Medulla oblongata (tissue), 1 donor: ENCODE measurements around the gene INTS1.

ENCODE experiments used
- DNase-seq: peaks from one replicate; pipeline ENCODE4 v3.0.0-alpha.2; 2015; ENCODE audit errors: extremely low spot score

INTS1 gene

DNA sequence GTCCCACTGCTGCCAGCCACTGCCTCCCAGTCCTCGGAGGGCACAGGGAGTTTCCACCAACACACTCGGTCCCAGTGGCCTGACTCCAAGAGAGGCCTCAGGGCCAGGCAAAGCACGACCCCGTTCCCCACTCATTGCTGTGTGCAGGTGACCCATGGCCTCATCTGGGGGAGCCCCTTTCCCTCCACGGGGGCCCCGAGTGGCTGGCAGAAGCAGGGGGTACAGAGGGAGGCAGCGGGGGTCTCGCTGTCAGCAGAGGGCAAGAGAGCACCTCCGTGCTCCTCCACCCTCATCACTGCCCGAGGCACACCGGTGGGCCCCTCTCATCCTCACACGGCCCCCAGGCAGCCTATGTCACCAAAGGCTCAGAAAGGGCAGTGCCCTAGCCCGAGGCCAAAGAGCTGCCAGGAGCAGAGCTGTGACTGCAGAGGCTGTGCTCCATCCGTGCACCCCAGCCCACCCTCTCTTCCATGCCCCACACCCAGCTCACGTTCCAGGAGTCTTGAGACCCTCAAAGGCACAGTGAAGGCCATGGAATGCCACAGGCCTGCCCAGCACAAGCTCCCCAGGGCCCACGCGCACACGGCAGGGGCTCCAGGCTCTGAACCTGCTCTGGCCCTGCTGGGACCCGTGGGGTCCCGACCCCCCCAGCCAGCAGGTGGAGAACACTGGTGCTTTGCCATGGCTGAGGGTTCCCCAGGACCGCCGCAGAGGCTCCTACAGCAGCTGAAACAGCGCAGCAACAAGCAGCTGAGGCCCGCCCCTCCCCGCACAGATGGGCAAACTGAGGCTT, 70.9 kb downstream of the INTS1 start:
- DNase-seq = no peak

DNA sequence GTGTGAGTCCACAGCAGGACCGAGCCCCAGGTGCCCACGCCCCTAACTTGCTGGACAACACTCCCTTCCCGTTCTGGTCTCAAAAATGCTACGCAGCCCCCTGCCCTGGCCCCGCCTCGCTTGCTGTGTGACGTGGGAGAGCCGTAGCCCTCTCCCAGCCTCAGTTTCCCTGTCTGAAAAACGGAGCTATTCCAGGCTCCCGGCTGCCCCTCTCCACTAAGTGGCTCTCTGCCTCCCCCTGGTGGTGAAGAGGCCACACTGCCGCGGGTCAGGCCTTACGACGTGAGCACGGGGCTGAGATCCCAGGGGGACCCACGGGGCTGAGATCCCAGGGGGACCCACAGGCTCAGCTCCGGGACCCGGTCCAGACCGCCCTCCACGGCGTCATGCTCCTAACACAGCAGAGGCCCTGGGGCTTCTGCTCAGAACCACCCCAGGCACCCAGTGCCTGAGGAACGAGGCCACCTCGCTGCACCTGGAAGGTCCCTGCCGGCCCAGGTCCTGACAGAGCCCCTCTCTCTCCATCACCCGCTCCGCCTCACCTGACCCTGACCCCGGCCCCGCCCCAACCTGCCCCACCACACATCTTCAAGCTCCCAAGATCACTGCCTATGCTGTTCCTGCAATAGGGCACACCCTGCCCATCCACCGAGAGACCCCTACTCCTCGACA, 71.6 kb downstream of the INTS1 start:
- peak; percentile 69 for DNase-seq

- DNase-seq = no peak
Observed at GRCh38 chr7:1431634-1432380, 72.4 kb downstream of the INTS1 start.

DNA sequence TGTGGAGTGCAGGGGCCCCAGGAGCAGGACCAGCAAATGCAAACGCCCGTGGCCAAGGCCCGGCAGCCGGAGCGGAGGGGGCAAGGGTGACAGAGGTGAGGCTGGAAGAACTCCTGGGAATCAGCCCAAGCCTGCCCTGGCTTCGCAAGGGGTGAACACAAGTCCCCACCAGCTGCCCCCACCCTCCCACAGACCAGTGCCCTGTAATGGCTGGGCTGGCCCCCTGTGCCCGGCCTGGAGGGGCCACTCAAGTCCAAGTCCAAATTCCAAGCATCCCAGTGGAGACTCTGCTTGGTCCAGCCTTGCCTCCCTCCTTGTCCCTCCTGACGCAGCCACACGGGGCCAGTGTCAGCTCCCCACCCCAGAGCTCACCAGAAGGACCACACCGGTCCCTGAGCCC, 73.0 kb downstream of the INTS1 start:
- DNase-seq = no peak

DNA sequence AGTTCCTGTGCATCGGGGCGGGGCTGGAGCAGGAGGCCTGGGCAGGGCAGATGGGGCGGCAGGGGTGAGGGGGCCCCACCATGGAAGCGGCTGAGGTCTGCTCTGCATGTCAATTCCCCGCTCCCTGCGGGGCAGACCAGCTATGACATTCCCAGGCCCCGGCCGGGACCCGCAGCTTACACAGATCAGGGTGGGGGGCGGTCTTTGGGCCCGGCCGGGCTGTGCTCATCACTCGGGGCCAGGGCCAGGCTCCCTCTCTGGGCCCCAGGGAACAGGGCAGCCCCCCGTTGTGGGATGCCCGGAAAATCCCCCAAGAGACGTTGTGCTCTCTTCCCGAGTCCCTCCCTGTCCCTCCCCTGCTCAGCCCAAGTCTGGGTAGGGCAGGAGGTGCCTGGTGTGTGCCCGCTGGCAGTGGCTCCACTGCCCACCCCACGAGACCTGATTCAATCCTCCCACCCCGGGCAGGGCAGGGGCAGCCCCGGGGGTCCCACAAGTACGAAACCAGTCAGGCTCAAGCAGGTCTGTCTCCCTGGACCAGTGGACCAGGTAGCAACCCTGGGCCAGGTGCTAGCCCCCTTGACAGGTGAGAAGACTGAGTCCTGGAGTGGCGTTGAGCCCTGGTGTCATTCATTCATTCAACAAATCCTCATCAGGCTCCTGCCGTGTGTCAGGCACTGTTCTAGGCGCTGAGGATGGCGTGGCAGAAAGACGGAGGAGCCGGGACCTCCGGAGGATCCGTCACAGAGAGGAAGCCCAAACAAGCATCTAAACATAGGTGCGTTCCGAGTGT, 73.9 kb downstream of the INTS1 start:
- no peak for DNase-seq

GRCh38 chr7:1428941-1429501, 75.2 kb downstream of the INTS1 start:
- no peak for DNase-seq

DNA sequence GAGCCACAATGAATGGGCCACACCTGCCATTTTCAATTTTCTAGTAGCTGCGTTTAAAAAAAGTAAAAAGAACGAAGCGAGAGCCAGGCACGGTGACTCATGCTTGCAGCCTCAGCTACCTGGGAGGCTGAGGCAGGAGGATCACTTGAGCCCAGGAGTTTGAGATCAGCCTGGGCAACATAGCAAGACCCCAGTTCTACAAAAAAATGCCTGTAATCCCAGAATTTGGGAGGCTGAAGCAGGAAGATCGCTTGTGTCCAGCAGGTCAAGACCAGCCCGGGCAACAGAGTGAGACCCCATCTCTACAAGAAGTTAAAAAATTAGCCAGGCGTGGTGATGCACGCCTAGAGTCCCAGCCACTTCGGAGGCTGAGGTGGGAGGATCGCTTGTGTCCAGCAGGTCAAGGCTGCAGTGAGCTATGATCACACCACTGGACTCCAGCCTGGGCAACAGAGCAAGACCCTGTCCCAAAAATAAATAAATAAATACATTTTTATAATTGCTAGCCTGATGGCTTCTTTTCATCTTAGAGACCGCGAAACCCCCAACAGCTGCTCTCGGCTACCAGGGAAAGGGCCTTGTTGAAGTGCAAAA, 77.0 kb downstream of the INTS1 start:
- no peak for DNase-seq

- DNase-seq = no peak
Observed at GRCh38 chr7:1426474-1426873, 77.7 kb downstream of the INTS1 start.

- no peak for DNase-seq
Observed at GRCh38 chr7:1425292-1426136, 78.7 kb downstream of the INTS1 start.

DNA sequence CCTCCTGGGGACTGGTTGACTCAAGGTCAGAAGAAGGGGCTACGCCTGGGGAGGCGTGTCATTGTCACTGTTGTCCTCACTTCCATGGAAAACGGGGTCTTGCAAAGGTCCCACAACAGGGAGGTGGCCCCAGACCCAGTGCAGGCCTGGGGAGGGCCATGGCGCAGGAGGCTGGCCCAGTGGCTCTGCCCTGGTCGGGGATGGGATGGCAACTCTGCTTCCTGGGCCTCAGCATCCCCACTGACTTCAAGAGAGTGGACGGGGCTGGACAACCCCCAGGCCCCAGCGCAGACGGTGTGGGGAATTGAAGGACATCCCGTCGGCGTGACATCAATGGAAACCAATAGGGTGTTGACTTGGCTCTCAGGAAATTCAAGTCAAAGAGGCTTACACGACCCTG, 80.1 kb downstream of the INTS1 start:
- no peak for DNase-seq

DNA sequence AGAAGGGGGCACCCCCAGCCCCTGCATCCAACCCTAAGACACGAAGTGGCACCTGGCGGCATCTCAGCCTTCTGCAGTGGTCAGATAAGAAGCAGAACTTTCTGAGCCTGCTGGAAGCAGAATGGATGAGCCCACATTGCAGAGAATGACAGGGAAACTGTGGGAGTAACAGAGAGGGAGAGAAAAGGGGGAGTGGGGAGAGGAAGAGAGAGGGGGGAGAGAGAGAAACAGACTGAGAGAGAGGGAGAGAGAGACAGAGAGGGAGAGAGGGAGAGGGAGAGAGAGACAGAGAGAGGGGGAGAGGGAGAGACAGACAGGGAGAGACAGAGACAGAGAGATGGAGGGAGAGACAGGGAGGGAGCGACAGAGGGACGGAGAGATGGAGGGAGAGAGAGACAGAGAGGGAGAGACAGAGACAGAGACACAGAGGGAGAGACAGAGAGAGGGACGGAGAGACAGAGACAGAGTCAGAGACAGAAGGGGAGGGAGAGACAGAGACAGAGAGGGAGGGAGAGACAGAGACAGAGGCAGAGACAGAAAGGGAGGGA, 80.9 kb downstream of the INTS1 start:
- no peak for DNase-seq

GRCh38 chr7:1422512-1423263, 81.5 kb downstream of the INTS1 start:
- DNase-seq = no peak

DNA sequence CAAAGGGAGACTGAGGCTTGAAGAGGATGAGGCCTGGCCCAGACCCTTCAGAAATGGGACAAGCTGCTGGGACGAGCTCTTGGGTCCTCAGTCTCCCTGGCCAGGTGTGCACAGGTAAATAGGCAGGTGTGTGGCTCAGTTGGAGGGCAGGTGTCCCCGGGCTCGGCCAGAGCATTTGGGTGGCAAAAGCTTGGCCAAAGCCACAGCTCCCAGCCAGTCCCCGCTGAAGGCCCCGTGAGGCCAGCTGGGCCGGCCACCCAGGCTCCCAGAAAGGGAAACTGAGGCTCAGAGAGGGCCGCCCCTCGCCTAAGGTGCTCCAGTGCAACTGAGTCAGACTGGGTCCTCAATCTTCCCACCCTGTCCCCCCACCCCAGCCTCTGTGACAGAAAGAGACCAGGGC, 82.2 kb downstream of the INTS1 start:
- no peak for DNase-seq

GRCh38 chr7:1421020-1421790, 83.0 kb downstream of the INTS1 start:
- no peak for DNase-seq
